ENCODE measurements around the gene CHCHD2. TPM values are rescaled to one million over a fixed set of nuclear protein-coding genes. Genes with fewer than 3 reads are reported as not detected.
"Not testable (repeated sequence)": the region's sequence is repeated elsewhere in the genome, so short reads cannot be mapped to it uniquely, and the experiment has no call there.

Gene CHCHD2
- 268 TPM for total RNA-seq

GRCh38 chr7:56106108-56107073 is at the start of gene CHCHD2:
CHCHD2 (minus strand) TSS chr7:56106476; CDS start chr7:56106413, 63 bp downstream.
- DNase-seq = peak; percentile 99

- DNase-seq = not testable (repeated sequence)
Measured at GRCh38 chr7:56131062-56131461, 24.8 kb upstream of the CHCHD2 start.

GRCh38 chr7:56127241-56127975 is 21.1 kb upstream of the CHCHD2 start:
- no peak for DNase-seq

- DNase-seq = no peak
Measured at GRCh38 chr7:56125831-56126230, 19.6 kb upstream of the CHCHD2 start.

GRCh38 chr7:56124981-56125380 is 18.7 kb upstream of the CHCHD2 start:
- no peak for DNase-seq

GRCh38 chr7:56121440-56121839 is 15.2 kb upstream of the CHCHD2 start:
- no peak for DNase-seq

GRCh38 chr7:56115852-56116538 is 9.7 kb upstream of the CHCHD2 start, which contains the start of gene NUPR2:
NUPR2 (minus strand) TSS chr7:56116417; CDS start chr7:56116314, 103 bp downstream.
- no peak for DNase-seq

GRCh38 chr7:56112244-56112643 is 6.0 kb upstream of the CHCHD2 start:
- DNase-seq = not testable (repeated sequence)

- no peak for DNase-seq
Measured at GRCh38 chr7:56110611-56111010, 4.3 kb upstream of the CHCHD2 start.

- DNase-seq = no peak
Measured at GRCh38 chr7:56107954-56108258, 1.6 kb upstream of the CHCHD2 start.

GRCh38 chr7:56105508-56105907 is 768 bp downstream of the CHCHD2 start:
- peak; percentile 38 for DNase-seq

- DNase-seq = not testable (repeated sequence)
Measured at GRCh38 chr7:56104138-56104537, 2.1 kb downstream of the CHCHD2 start.

GRCh38 chr7:56099653-56100052 is 6.6 kb downstream of the CHCHD2 start:
- DNase-seq = no peak

- not testable (repeated sequence) for DNase-seq
Measured at GRCh38 chr7:56098187-56099008, 7.9 kb downstream of the CHCHD2 start.

- DNase-seq = no peak
Measured at GRCh38 chr7:56097700-56098099, 8.6 kb downstream of the CHCHD2 start.

- DNase-seq = peak; percentile 88
Measured at GRCh38 chr7:56092789-56093531, 13.3 kb downstream of the CHCHD2 start, which contains the start of gene PHKG1. PHKG1 (minus strand) TSS chr7:56092952; CDS start chr7:56088941, 4,011 bp downstream.

GRCh38 chr7:56092388-56092787 is 13.9 kb downstream of the CHCHD2 start:
- not testable (repeated sequence) for DNase-seq

- DNase-seq = peak; percentile 50
Measured at GRCh38 chr7:56091591-56091990, 14.7 kb downstream of the CHCHD2 start.

GRCh38 chr7:56087445-56087844 is 18.8 kb downstream of the CHCHD2 start:
- no peak for DNase-seq

GRCh38 chr7:56086761-56087160 is 19.5 kb downstream of the CHCHD2 start:
- DNase-seq = no peak

Measured in tongue (tissue), 2 donors.